Activated CD8-positive, alpha-beta memory T cell treated with anti-CD3 and anti-CD28 coated beads for 1 hour (primary cell): ENCODE data around the gene DNMT3L.
"Not testable (repeated sequence)": the region's sequence is repeated elsewhere in the genome, so short reads cannot be mapped to it uniquely, and the experiment has no call there.

ENCODE experiments used
- DNase-seq, 2 donors: peaks; one replicate each; pipeline ENCODE4 v3.0.0-alpha.2; 2020; ENCODE audit warnings: low read depth in 1 of 2; ENCODE audit errors: extremely low read depth in 1 of 2

The DNMT3L gene

DNA sequence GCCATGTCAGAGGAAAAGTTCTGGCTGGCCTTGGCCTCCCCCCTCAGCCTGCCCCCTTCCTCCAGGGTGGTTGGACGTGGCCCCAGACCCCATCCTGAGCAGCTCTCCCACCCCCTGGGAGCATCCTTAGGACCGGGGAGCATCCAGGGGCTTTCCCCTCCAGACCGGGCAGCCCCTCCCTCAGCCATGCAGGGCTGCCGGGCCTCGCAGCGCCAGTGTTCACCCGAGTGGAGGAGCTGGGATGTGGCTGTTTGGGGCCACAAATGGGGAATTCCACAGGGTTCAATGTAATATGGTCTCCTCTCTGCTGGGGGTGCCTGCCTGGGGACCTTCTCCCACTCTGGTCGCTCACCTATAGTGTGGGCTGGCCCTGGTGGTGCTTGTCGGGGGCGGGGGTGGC lies 33.9 kb upstream of the DNMT3L start:
- DNase-seq = no peak

- no peak for DNase-seq
Observed at GRCh38 chr21:44295163-44295573, 33.5 kb upstream of the DNMT3L start.

- peak in 1 of 2 donors; percentile 15 for DNase-seq
Observed at GRCh38 chr21:44294391-44295162, 32.9 kb upstream of the DNMT3L start.

DNA sequence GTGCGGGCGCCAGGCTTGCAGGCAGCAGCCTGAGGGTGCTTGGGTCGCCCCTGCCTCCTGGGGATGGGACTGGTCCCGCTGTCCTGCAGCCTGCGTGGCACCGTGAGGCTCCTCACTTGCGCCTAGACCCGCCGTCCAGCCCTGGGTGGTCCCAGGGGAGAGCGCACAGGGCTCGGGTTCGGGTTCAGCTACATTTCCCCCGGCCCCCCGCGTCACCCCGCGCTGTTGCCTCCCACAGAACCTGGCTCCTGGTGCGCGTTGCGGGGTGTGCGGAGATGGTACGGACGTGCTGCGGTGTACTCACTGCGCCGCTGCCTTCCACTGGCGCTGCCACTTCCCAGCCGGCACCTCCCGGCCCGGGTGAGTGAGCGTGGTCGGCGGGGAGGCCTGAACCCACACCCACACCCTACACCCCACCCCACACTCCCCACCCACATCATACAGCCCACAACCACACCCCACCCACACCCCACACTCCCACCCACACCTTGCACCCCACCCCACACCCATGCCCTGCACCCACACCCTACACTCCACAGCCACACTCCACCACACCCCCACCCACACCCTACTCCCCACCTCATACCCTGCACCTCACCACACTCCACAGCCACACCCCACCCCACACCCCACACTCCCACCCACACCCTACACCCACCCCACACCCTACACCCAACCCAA lies 32.0 kb upstream of the DNMT3L start:
- DNase-seq = peak; percentile 15 to 42

- no peak for DNase-seq
Observed at GRCh38 chr21:44292812-44293195, 31.1 kb upstream of the DNMT3L start.

DNA sequence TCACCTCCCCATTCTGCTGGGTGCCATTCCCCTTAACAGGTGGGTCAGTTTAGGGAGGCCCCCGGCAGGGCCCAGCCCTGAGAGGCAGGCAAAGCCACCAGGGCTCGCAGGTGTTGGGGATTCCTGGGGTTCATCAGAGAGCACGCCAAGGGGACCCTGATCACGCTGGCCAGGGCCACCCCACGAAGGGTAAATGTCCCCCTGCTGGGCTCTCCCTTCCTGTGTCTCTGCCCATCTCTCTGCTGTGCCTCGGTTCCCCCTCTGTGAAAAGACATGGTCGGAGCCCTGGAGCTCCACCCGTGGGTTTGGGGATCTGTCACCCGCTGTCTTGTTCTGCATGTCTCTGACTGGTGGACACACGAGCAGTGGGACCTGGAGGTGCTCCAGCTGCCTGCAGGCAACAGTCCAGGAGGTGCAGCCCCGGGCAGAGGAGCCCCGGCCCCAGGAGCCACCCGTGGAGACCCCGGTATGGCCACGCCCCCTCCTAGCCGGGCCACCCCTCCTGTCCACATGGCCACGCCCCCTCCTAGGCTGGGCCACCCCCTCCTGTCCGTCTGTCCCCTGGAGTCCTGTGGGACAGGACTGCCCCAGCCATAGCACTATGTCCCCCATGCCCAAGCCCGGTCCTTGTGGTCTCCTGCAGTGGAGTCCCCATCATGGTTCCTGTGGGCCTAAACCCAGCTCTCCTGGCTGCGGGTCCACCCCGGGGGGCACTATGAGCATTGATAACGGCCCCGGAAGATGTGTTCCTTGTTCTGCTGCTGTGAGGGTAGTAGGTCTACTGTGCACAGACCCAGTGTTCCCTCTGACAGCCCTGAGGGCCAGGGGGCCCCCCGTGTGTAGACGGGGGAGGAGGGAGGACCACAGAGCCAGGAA lies 30.5 kb upstream of the DNMT3L start:
- DNase-seq = no peak

DNA sequence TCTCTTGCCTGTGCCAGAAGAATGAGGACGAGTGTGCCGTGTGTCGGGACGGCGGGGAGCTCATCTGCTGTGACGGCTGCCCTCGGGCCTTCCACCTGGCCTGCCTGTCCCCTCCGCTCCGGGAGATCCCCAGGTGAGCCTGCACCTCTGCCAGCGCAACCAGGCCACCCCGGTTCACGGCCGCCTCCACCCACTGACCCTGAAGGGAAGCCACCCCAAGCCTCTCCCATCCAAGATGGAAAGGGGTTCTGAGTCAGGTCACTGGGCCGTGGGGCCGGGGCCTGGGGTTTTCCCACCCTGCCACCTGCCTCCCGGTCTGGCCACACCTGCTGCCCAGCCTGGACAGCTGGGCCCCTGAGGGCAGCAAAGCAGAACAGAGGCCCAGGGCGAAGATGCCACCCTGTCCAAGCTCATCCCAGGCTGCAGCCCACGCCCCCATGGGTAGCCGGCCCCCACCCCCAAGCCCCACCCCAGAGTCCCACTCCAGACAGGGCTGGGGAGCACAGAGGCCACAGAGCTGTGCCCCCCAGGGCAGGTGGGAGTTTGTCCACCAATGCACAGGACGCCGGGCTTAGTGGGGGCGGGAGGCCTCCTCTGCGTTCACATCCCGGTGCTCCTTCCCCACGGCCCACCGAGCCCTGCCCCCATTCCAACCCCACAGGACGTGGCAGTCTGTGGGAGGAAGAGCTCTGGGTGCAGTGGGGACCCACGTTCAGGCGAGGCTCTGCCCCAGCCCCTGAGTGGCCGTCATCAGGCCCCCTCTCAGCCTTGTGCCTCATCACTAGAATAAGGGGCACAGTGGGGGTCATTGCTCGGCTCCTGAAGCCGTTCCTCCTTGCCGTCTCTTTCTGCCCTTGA lies 29.6 kb upstream of the DNMT3L start:
- no peak for DNase-seq

GRCh38 chr21:44290327-44291077 lies 28.8 kb upstream of the DNMT3L start:
- no peak for DNase-seq

GRCh38 chr21:44289381-44290010 lies 27.8 kb upstream of the DNMT3L start:
- DNase-seq = no peak

DNA sequence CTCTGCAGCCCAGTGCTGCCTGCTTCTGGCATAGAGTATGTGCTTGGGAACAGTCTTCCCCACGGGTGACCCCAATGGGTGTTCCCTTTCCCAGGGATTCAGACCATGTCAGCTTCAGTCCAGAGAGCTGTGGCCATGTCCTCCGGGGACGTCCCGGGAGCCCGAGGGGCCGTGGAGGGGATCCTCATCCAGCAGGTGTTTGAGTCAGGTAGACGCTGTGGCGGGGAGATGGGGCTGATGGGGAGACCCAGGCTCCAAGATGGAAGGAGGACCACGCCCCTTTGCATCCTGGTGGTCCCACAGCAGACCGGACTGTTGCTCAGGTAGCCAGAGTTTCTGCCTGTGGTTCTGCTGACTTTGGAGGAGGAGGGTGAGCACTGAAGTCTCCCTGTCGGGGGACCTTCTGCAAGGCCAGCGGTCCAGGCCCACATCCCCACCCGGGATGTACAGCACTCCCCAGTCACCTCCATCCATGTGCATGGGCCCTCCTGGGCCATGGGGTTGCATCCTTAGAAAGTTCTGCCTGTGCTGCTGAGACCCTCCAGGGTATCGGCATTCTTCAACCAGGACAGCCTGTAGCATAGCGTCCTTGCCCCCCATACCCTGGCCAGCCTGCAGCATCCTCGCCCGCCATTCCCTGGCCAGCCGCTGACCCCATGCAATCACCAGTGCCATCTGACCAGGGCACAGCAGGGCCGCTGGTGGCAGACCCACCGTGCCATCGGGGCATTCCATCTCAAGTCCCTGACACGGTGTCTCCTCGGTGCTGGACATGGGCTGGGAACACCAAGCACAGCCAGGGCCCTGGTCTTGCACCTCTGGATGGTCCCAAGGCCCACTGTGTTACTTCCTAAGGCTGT lies 26.8 kb upstream of the DNMT3L start:
- DNase-seq = no peak

DNA sequence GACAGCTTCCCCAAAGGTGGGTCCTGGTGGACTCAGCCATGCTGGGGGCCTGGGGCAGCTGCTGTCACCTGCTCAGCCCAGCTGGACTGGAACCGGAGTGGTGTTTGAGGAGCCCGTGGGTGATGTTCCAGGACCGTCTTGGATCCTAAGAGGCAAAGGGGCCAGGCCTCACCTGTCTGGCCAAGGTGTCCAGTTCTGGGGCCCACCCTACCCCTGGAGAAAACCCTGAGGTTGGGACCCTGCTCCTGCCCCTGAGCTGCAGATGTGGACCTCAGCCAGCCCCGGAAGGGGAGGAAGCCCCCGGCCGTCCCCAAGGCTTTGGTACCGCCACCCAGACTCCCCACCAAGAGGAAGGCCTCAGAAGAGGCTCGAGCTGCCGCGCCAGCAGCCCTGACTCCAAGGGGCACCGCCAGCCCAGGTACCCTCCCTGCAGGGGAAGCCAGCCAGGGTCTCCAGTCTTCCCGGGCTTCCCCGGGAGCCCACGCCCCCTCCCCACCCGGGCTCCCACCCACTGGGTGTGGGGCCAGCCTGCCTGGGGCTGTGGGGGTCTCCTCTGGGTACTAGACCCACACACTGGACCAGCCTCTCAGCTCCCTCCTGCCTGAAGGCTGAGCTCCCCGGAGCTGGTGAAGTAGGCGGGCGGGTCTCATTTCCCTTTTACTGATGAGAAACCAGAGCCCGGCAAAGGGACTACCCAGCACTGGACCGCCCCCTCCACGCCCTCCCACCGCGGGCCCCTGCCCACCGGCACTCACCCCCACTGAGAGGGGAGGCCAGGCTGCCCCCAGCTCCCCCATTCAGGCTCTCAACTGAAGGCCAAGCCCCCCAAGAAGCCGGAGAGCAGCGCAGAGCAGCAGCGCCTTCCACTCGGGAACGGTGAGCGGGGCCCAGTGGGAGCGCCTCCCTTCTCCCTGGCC lies 25.3 kb upstream of the DNMT3L start:
- DNase-seq = no peak

DNA sequence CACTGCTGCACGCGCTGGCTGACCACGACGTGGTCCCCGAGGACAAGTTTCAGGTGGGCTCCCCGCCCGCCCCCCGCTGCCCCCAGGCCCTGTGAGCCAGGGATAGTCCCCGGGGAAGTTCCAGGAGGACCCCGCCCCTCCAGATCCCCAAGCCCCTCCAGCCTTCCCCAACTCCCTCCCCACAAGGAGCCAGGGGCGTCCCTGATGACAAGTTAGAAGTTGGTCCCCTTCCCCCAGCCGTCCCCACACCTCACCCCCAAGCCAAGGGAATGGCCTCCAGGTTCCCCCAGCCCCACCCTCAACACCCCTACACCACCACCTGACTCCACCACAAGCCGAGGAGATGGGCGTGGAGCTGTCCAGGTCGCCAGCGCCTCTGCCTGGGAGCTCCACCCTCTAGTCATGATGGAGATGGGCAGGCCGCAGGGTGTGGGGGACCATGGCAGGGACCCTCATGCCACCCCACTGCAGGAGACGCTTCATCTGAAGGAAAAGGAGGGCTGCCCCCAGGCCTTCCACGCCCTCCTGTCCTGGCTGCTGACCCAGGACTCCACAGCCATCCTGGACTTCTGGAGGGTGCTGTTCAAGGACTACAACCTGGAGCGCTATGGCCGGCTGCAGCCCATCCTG lies 24.5 kb upstream of the DNMT3L start:
- DNase-seq = no peak

GRCh38 chr21:44285138-44285992 lies 23.7 kb upstream of the DNMT3L start, which contains the start of gene AIRE:
TSS of gene AIRE (plus strand) at chr21:44285876. CDS start at chr21:44286007, 131 bp downstream.
- no peak for DNase-seq

GRCh38 chr21:44283948-44284347 lies 22.3 kb upstream of the DNMT3L start:
- DNase-seq = no peak

- not testable (repeated sequence) for DNase-seq
Observed at GRCh38 chr21:44283211-44283785, 21.6 kb upstream of the DNMT3L start.

- DNase-seq = no peak
Observed at GRCh38 chr21:44282370-44282769, 20.7 kb upstream of the DNMT3L start.
